ENCODE results near the gene SLC2A11. TPM values are rescaled to one million over a fixed set of nuclear protein-coding genes. Genes with fewer than 3 reads are reported as not detected.

The SLC2A11 gene
- total and polyA plus RNA-seq, 2 experiments from 2014 or later: 6.1 to 16.6 TPM

DNA sequence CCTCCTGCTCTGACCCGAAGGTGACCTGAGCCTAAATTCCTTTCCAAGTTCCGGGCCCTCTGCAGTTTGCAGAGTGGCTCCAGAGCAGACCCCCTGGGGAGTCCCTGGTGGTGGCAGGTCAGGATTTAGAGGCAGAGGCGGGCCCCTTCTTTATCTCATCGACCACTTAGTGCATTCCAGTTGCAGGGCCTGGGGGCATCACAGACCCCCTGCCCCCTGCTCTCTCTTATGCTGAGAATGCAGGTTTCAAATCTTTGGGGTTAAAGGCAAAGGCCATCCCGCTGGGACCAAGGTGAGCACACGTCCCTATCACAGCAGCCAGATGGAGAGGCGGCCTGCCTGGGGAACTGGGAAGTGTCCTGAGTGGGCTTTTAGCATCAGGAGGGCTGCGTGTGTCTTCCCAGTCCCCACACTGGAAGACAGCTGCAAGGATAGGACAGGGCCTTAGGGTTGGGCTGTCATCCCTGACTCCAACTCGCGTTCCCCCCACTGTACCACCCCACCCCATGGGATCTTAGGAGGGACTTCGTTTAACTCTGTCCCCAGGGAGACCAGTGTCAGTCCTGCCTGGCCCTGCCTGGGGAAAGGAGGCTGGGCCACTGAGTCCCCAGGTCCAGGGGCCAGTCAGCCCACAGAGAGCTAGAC, 30.2 kb upstream of the SLC2A11 start:
- Histone ChIP-seq H3K79me2 (ENCODE audit: insufficient read depth) (peaks cover 22% of the 10 kb centered on the region), H3K9me3 (ENCODE audit: low read depth) (no peaks in the 10 kb centered on the region), H3K4me2 (ENCODE audit: unreplicated experiment) (no peak overlapping the region), H3K27me3 (replicated peaks; ENCODE audit: insufficient read depth) (no peaks in the 10 kb centered on the region), H3K27ac (no peak overlapping the region), H3K9me2 (ENCODE audit: insufficient read depth) (no peaks in the 10 kb centered on the region), H3K9ac (no peak overlapping the region), H3F3A (ENCODE audit: insufficient read depth) (peaks cover 22% of the 10 kb centered on the region), H3K4me1 (ENCODE audit: insufficient read depth) (peaks cover 22% of the 10 kb centered on the region), H3K36me3 (ENCODE audit: low read depth) (peaks cover 5% of the 10 kb centered on the region; the same call in 1 of the 2 replicates), H2AFZ (no peak overlapping the region), H3K4me3 (no peak overlapping the region), H4K20me1 (ENCODE audit: insufficient read depth) (no peaks in the 10 kb centered on the region)
- TF ChIP-seq EZH2 (IDR thresholded peaks at IDR 0.05; ENCODE audit: insufficient read depth, poor library complexity, severe bottlenecking) (no peak), EZH2phosphoT487 (IDR thresholded peaks at IDR 0.05; ENCODE audit: insufficient read depth, low read depth) (no peak)
- 89 to 92% methylated on average over 11 of the region's 11 CpGs for WGBS, 2 experiments (ENCODE audit: low coverage in 1 of 2, low lambda C conversion rate in 2 of 2, missing lambda C conversion rate in 2 of 2)
- in situ Hi-C loops (cut with MboI): no loop called here
- DNase-seq: no peak

DNA sequence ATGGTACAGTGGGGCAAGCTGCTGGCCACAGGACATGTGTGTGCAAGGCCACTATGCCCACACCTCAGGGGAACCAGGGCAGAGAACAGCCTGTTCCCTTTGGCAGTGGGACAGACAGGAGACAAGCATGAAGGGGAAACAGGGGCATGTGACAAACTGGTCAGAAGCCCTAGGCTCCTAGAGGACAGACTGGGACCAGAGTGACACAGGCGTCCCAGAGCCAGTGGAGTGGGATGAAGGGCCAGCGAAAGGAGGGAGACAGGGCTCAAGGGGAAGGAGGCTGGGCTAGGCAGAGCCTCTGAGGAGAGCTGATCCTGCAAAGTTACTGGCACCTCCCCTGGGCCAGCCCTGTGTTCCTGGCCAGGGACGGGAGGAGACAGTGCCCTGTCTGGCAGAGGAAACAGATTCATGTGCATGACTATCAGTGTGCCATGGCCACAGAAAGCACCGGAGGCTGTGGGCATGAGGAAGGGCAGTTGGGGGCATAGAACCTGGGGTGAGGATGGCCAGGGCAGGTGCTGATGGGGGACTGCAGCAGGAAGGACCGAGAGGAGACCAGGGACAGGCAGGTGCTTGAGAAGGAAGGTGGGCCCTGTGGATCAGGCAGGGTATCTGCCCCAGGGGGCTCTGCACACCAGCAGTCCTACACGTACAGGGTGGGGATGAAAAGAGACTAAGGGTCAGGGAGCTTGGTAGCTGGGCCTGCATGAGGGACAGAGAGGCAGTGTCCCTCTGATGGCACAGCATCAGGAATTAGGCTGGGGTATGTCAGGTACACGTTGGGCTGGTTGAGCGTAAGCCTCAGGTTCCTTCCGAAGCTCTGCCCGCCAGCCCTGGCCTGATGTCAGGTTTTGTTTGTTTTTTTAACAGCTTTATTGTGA, 28.6 kb upstream of the SLC2A11 start:
- 92 to 93% methylated on average over 10 of the region's 10 CpGs for WGBS, 2 experiments (ENCODE audit: low coverage in 1 of 2, low lambda C conversion rate in 2 of 2, missing lambda C conversion rate in 2 of 2)
- peaks cover 5% of the 10 kb centered on the region; the same call in 1 of the 2 replicates for H3K36me3 ChIP-seq (ENCODE audit: low read depth)
- no peak overlapping the region for H3K4me2 ChIP-seq (ENCODE audit: unreplicated experiment)

DNA sequence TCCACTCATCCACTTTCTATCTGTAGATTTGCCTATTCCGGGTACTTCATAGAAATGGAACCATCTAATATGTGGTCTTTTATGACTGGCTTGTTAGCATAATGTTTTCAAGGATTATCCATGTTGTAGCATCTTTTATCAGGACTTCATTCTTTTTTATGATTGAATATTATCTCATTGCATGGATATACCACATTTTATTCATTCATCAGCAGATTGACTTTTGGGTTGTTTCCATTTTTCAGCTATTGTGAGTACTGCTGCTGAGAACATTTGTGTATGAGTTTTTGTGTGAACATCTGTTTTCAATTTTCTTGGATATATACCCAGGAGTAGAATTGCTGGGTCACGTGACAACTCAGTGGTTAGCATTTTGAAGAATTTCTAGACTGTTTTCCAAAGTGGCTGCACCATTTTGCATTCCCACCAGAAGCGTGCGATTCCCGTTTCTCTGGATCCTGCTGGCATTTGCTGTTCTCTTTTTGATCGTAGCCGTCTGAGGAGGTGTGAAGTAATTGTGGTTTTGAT, 27.8 kb upstream of the SLC2A11 start:
- H4K20me1 ChIP-seq (ENCODE audit: insufficient read depth): no peaks in the 10 kb centered on the region
- in situ Hi-C loops (cut with MboI): no loop called here
- H3K4me1 ChIP-seq (ENCODE audit: insufficient read depth): peaks cover 22% of the 10 kb centered on the region
- DNase-seq: peak; percentile 91
- H3K79me2 ChIP-seq (ENCODE audit: insufficient read depth): peaks cover 23% of the 10 kb centered on the region
- no peak overlapping the region for H3K9ac ChIP-seq
- WGBS, 2 experiments (ENCODE audit: low coverage in 1 of 2, low lambda C conversion rate in 2 of 2, missing lambda C conversion rate in 2 of 2): 52 to 54% methylated on average over 7 of the region's 7 CpGs
- peaks cover 22% of the 10 kb centered on the region for H3F3A ChIP-seq (ENCODE audit: insufficient read depth)
- H3K27ac ChIP-seq: peak overlapping the region; percentile 25
- H3K27me3 ChIP-seq (replicated peaks; ENCODE audit: insufficient read depth): no peaks in the 10 kb centered on the region
- no peaks in the 10 kb centered on the region for H3K9me3 ChIP-seq (ENCODE audit: low read depth)
- peak overlapping the region; percentile 37 for H3K4me2 ChIP-seq (ENCODE audit: unreplicated experiment)
- no peak overlapping the region for H2AFZ ChIP-seq
- H3K4me3 ChIP-seq: no peak overlapping the region
- peaks cover 5% of the 10 kb centered on the region; the same call in 1 of the 2 replicates for H3K36me3 ChIP-seq (ENCODE audit: low read depth)
- H3K9me2 ChIP-seq (ENCODE audit: insufficient read depth): no peaks in the 10 kb centered on the region
- TF ChIP-seq EZH2phosphoT487 (IDR thresholded peaks at IDR 0.05; ENCODE audit: insufficient read depth, low read depth) (no peak), EZH2 (IDR thresholded peaks at IDR 0.05; ENCODE audit: insufficient read depth, poor library complexity, severe bottlenecking) (no peak)

More for the DNA sequence above, 28.6 kb upstream of the SLC2A11 start:
- Histone ChIP-seq H3K4me1 (ENCODE audit: insufficient read depth) (peaks cover 22% of the 10 kb centered on the region), H3K9me3 (ENCODE audit: low read depth) (no peaks in the 10 kb centered on the region), H3K9ac (no peak overlapping the region), H2AFZ (no peak overlapping the region), H3K79me2 (ENCODE audit: insufficient read depth) (peaks cover 23% of the 10 kb centered on the region), H3F3A (ENCODE audit: insufficient read depth) (peaks cover 22% of the 10 kb centered on the region), H4K20me1 (ENCODE audit: insufficient read depth) (no peaks in the 10 kb centered on the region), H3K4me3 (no peak overlapping the region), H3K27me3 (replicated peaks; ENCODE audit: insufficient read depth) (no peaks in the 10 kb centered on the region), H3K9me2 (ENCODE audit: insufficient read depth) (no peaks in the 10 kb centered on the region), H3K27ac (peak overlapping the region; percentile 25)
- in situ Hi-C loops (cut with MboI): no loop called here
- DNase-seq: no peak
- no peak for TF ChIP-seq EZH2 (IDR thresholded peaks at IDR 0.05; ENCODE audit: insufficient read depth, poor library complexity, severe bottlenecking)
- no peak for TF ChIP-seq EZH2phosphoT487 (IDR thresholded peaks at IDR 0.05; ENCODE audit: insufficient read depth, low read depth)

DNA sequence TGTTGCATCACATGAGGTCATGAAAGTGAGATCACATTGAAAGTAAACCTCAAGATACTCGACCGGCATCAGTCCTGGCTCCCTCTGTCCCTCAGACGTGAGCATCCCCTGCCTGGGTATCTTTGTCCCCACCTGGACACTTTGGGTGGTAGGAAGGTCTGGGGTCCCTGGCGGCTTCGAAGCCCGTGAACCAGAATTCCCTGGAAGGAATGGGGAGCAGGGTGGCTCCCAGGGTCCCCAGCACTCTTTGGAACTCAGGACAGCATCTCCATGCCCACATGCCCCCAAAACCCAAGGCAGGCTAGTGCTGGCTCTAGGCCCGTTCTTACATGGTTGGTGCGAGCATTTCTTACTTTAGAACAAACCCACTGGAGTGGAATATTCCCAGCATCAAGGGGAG, 26.4 kb upstream of the SLC2A11 start:
- H3K9me2 ChIP-seq (ENCODE audit: insufficient read depth): no peaks in the 10 kb centered on the region
- H3K4me1 ChIP-seq (ENCODE audit: insufficient read depth): peaks cover 16% of the 10 kb centered on the region
- 91 to 93% methylated on average over 8 of the region's 8 CpGs for WGBS, 2 experiments (ENCODE audit: low coverage in 1 of 2, low lambda C conversion rate in 2 of 2, missing lambda C conversion rate in 2 of 2)
- H2AFZ ChIP-seq: no peak overlapping the region
- H3K9me3 ChIP-seq (ENCODE audit: low read depth): no peaks in the 10 kb centered on the region
- H3K79me2 ChIP-seq (ENCODE audit: insufficient read depth): peaks cover 20% of the 10 kb centered on the region
- H3K36me3 ChIP-seq (ENCODE audit: low read depth): no peaks in the 10 kb centered on the region
- no peak for DNase-seq
- peaks cover 22% of the 10 kb centered on the region for H3F3A ChIP-seq (ENCODE audit: insufficient read depth)
- no peak overlapping the region for H3K4me3 ChIP-seq
- H3K9ac ChIP-seq: no peak overlapping the region
- H3K4me2 ChIP-seq (ENCODE audit: unreplicated experiment): no peak overlapping the region
- in situ Hi-C loops (cut with MboI): no loop called here
- H3K27me3 ChIP-seq (replicated peaks; ENCODE audit: insufficient read depth): no peaks in the 10 kb centered on the region
- H3K27ac ChIP-seq: no peak overlapping the region
- no peaks in the 10 kb centered on the region for H4K20me1 ChIP-seq (ENCODE audit: insufficient read depth)
- TF ChIP-seq EZH2 (IDR thresholded peaks at IDR 0.05; ENCODE audit: insufficient read depth, poor library complexity, severe bottlenecking) (no peak), EZH2phosphoT487 (IDR thresholded peaks at IDR 0.05; ENCODE audit: insufficient read depth, low read depth) (no peak)

Measured in GM23248 (cell line).